ENCODE measurements around the gene C6orf47.

Gene C6orf47

DNA sequence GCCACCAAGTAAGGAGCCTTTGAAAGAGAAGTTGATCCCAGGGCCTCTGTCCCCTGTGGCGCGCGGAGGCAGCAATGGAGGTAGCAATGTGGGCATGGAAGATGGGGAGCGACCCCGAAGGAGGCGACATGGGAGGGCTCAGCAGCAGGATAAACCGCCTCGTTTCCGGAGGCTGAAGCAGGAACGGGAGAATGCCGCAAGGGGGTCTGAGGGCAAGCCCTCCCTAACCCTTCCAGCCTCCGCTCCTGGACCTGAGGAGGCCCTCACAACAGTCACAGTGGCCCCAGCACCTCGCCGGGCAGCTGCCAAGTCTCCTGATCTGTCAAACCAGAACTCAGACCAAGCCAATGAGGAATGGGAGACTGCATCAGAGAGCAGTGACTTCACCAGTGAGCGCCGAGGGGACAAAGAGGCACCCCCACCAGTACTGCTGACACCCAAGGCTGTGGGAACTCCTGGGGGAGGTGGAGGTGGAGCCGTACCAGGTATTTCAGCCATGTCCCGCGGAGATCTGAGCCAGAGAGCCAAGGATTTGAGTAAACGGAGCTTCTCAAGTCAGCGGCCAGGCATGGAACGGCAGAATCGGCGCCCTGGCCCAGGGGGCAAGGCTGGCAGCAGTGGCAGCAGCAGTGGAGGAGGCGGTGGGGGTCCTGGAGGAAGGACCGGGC, 28.2 kb downstream of the C6orf47 start:
- no peak for DNase-seq

DNA sequence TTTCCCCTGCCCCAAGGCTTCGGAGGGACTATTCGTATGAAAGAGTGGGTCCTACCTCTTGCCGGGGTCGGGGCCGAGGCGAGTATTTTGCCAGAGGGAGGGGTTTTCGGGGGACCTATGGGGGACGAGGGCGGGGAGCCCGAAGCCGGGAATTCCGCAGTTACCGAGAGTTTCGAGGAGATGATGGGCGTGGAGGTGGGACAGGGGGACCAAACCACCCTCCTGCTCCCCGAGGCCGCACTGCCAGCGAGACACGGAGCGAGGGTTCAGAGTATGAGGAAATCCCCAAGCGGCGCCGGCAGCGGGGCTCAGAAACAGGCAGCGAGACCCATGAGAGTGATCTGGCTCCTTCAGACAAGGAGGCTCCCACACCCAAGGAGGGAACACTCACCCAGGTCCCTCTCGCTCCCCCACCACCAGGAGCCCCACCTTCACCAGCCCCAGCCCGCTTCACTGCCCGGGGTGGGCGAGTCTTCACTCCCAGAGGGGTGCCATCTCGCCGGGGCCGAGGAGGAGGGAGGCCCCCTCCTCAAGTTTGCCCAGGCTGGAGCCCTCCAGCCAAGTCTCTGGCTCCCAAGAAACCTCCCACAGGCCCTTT, 28.8 kb downstream of the C6orf47 start:
- DNase-seq, result no peak

DNA sequence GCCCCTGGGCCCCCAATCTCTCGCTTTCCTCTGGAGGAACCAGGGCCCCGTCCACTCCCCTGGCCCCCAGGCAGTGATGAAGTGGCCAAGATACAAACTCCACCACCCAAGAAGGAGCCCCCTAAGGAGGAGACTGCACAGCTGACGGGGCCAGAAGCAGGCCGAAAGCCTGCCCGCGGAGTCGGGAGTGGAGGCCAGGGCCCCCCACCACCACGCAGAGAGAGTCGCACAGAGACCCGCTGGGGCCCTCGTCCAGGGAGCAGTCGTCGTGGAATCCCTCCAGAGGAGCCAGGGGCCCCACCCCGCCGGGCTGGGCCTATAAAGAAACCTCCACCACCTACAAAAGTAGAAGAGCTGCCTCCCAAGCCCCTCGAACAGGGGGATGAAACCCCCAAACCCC, 29.4 kb downstream of the C6orf47 start:
- no peak for DNase-seq

DNA sequence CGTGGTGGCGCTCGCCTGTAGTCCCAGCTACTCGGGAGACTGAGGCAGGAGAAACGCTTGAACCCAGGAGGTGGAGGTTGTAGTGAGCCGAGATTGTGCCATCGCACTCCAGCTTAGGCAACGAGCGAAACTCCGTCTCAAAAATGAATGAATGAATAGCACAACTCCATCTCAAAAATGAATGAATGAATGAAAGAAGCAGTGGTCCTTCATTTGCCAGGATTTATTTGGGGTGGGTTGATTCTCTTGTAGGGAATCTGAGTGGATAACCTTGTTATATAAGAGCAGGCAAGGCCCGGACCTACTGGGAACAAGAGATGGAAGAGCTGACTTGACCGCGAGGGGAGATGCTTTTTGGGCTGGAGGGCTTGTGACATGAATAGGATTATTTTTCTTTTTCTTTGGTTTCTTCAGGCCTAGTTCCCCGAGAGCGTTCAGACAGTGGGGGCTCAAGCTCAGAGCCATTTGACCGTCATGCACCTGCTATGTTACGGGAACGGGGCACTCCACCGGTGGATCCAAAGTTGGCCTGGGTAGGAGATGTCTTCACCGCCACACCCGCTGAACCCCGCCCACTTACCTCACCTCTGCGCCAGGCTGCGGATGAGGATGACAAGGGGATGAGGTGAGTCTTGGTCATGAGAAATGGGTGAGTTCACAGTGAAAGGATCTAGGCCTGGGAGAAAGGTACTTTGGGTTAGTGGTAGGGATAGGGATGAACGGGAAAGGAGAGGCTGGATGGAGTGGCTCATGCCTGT, 30.2 kb downstream of the C6orf47 start:
- DNase-seq, result no peak

DNA sequence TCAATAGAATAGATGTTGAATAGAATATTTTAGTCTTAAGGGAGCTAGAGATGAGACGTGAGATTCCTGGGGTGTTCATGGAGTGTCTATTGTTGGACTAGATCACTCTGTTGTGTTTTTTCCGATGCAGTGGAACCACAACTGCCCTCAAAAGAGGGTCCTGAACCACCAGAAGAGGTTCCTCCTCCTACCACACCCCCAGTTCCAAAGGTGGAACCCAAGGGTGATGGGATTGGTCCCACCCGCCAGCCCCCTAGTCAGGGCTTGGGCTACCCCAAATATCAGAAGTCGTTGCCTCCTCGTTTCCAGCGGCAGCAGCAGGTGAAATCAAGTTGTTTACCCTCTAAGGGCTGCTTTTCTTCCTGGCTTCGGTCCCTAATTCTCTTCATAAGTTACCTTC, 31.6 kb downstream of the C6orf47 start:
- DNase-seq, result no peak

DNA sequence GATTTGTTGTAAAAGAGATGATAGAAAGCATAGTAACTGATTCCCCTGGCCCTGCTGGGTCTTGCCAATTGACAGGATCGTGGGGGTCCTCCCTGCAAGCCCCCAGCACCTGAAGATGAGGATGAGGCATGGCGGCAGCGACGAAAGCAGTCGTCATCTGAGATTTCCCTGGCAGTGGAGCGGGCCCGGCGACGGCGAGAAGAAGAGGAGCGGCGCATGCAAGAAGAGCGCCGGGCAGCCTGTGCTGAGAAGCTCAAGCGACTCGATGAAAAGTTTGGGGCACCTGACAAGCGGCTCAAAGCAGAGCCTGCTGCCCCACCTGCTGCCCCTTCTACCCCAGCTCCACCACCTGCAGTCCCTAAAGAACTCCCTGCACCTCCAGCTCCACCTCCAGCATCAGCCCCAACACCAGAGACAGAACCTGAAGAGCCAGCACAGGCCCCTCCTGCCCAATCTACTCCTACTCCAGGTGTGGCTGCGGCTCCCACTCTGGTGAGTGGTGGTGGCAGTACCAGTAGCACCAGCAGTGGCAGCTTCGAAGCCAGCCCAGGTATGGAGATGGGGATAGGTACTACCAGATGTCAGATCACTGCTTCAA, 32.8 kb downstream of the C6orf47 start:
- DNase-seq, result no peak

DNA sequence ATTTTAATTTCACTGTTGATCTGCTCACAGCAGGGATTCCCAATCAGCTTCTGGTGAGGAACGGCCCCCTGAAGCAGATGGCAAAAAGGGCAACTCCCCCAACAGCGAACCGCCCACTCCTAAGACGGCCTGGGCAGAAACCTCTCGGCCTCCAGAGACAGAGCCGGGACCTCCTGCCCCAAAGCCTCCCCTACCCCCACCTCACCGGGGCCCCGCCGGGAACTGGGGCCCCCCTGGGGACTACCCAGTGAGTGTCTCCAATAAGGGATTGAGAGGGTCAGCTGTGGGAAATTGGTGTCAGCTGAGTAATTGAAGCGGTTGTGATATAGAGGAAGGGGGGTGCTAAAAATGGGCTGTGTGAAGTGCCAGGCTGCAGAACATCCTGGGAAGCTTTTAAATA, 33.6 kb downstream of the C6orf47 start:
- DNase-seq, result no peak

DNA sequence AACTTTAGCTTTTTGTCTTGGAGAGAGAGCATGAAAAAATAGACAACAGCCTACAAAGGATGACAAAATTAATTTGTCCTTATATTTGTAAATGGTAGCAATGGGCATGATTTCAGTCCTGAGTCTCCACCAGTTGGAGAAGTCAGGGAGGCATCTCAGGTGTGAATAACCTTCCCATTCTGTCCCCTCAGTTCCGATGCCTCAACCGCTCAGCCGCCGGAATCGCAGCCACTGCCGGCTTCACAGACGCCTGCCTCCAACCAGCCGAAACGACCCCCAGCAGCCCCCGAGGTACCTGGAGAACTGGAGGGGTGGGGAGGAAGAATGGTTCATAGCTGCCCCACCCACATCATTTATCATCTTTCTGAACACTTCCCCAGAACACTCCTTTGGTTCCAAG, 36.5 kb downstream of the C6orf47 start:
- no peak for DNase-seq

DNA sequence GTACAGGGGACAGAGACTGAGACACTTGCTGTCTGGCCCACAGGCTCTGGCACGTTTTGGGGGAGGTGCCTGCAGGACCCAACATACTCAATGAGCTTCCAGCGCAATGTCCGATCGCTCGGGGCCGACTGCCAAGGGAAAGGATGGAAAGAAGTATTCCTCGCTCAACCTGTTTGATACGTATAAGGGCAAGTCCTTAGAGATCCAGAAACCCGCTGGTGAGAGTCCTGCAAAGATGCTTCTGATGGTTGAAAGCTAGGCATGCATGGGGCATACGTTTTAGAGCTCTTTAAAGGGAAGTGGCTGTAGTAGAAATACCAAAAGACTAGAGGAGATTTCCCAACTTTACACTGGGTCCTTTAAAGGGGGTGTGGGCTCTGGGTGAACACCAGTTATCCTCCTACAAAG, 37.9 kb downstream of the C6orf47 start:
- DNase-seq, result no peak

DNA sequence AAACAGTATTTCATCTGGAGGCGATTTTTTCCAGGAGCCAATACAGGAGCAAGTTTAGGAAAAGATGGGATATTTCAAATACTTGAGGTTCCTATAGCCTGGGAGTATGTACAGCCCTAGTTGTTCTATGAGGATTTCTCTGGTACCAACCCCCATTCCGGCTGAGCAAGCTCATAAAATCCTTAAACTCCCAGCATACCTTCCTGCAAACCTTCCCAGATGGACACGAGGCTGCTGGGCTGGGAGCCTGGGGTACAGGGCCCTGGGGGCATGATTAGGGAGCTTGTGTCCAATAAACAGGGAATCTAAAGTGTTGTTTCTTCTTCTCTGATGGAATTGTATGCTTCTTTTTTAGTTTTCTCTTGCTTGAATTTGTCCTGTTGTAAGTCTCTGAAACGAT, 38.6 kb downstream of the C6orf47 start:
- no peak for DNase-seq

DNA sequence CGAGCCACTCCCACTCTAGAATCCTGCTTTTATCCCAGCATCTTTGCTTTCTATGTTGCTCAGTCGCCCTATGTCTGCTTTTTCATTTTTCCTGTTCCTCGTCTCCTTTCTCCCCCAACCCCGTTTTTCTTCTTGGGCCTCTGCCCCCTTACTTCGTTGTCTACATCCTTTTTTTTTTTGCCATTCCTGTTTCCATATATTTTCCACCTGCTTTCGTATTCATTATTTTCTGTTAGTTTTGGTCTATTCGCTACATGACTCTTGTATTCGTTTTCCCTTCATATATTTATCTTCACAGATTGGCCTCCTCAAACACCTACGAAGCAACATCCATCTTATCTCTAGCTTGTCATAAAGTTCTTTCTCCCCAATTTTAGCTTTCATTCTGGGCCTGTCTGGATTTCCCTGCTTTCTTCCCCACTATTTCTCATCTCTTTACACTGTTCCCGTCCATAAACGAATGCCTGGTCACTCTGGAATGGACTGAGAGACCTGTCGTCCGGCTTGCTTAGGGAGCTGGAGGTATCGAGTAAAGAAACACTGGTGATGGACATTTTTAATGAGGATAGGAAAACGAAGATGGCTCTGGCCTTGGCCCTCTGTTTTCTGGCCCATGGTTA, 39.1 kb downstream of the C6orf47 start:
- DNase-seq, result no peak

DNA sequence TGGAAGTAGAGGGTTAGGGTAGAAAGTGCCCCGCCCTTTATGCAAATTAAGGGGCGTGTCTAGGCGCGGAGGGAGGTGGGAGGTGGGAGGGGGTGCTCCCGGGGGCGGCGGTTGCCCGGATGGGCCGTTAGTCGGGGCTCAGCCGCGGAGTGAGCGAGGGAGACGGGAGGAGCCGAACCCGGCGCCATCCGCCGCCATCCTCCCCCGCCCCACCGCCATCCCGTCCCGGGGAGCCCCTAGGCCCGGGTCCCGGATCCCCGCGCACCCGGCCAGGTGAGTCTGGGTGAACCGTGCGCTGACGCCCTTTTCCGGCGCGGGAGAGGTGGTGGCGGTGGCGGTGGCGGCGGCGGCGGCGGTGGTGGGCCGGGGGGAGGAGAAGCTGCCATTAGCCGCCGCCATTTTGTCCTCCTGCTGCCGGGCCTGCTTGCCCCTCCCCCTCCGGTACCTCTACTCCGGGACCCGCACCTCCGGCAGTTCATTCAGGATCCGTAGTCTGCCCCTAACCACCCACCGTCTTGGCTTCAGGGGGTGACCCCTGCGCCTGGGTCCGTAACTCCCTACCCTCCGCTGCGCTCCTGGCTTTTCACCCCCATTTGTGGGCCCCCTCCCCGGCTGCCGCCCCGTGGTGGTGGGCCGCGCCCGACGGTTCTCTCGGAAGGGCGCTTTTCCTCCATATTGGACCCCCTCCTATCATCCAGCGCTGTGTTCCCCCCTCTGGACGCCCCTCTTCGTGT, 39.8 kb downstream of the C6orf47 start, which contains the start of gene PRRC2A:
TSS of gene PRRC2A (plus strand) at position 130 of the 734 bp plus-strand sequence. CDS start 2,075 bp downstream, outside the sequence.
- DNase-seq, result peak; percentile 78

DNA sequence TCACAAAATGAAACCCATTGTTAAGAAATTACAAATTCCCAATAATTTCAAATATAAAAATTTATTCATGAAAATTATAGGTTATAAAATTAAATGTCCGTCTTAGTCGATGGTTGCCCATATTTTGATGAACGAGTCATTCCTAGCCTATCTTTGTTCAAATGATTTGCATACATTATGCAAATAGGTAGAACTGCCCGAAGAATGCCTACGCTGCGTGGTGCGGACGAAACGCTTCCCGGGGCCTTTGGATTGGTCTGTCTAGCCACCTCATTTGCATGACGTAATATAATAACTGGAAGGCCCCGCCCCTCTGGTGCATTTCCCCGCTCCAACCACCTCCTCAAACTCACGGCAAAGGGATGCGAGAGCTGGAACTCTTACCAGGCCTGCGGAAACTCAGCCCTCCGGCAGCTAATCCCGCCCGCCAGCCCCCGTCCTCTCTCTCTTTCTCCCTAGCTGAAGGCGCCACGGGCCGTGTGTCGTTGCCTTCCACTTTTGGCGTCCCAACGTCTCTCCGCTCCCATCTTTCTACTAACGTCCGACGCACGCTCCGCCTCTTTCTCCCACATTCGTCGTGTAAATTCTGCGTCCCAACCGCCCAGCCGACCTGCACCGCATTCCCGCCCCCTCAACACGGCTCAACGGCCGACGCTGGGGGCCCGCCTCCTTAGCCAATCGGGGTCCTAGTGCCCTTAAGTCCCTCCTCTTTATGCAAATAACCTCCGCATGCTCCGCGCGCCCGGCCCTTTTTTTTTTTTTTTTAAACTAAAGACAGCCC, 40.6 kb downstream of the C6orf47 start:
- peak; percentile 99 for DNase-seq

DNA sequence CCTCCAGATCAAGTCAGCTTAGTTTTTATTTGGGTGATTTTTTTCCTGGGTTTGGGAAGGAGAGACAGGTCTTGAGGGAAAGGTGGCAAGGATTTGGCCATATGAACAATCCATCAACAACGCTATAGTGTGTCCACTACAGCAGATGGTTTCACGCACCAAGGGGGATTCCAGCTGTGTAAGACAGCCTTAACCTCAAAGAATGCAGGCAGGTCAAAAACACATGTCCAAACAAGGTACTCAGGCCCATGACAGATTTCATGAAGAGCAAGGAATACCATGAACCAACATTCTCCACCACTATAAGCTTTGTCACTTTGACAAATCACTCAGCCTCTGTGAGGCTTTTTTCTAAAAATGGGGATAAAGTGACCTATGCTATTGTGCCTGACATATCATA, 43.6 kb downstream of the C6orf47 start:
- DNase-seq, result no peak

DNA sequence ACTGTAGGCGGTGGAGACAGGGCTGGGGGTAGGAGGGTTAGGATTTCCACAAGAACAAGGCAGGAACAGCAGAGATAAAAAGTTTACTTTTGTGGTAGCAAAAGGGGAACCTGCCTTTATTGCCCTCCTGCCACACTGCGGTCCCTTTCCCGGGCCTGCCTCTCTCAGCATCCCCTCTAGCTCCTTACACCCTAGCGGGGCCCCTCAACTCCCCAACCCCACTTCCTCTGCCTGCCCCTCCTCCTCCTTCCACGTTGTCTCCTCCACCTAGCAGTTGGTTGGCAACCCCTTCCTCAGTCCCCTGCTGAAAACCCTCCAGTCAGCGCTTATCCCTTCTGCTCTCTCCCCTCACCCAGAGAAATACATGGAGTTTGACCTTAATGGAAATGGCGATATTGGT, 44.8 kb downstream of the C6orf47 start:
- DNase-seq, result no peak

DNA sequence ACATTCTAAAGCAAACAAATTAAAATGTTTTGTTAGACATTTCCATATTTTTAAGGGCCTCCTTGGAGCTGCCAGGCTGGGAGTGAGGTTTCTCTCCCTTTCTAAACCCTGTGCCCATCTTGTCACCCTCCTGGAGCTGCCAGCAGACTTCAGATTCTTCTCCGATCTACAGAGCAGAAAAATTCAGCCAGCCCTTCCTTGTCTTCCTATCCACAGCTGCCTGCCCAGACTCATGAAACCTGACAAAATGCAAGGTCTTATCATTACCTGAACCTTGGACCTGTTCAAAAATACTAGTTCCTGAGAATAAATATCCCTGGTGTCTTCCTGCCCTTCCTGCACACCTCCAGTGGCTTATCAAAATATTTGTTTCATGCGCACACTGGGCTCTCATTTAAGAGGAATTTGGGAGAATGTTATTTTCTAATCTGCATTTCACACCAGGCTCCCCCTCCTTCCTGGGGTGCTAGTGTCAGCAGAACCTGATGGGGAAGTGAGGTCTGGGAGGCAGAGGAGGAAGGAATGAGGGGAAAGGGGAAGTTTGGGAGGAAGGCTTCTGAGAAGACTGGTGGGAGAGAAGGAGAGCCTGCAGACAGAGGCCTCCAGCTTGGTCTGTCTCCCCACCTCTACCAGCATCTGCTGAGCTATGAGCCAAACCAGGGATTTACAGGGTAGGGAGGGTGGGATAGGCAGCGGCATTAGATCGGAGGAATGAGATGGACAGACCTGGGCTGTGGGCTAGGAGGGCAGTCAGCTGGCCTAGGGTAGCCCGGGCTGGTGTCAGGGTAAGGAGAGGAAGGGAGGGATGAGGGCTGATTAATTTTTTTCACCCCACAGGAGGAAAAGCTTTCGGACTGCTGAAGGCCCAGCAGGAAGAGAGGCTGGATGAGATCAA, 45.6 kb downstream of the C6orf47 start, which contains the start of gene AIF1:
TSS of gene AIF1 (plus strand) at position 551 of the 895 bp plus-strand sequence. CDS start at position 647, 96 bp downstream.
- DNase-seq, result no peak

DNA sequence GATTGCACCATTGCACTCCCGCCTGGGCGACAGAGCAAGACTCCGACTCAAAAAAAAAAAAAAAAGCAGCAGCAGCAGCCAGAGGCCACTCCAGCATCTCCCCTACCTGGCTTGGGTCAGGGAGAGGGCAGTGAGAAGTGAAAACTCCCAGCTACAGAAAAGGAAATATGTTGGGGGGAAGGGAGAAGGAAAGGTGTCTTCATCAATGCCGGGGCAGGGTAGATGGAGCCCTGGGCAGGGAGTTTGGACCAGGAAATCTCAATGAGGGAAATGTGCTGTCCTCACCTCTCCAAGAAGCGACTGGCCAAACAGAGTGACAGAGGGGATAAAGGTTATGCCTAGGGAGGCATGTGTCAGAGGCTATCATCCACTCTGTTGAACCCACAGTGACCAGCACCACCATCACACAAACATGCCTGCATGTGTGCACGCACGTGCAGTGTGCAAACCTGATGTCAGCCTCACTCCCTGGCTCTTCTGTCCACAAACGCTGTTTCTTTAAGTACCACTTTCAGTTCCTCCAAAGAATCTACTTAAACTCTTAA, 46.4 kb downstream of the C6orf47 start:
- no peak for DNase-seq

DNA sequence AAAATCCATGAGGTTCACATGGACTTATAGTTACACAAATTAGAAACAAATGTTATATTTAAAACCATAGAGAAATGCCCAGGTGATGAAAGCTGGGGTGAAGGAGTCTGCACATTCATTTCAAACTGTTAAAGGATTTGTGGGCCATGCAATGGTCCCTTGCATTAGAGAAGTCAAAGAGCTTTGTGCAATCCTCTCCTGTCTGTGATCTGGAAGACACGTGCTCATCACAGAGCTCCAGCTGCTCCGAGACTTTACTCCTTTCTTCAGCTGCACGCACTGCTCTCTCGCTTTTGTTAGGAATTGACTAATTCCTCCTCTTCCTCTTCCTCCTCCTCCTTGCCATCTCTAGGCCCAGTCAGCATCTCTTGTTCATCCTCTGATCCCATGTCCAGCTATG, 49.6 kb downstream of the C6orf47 start:
- DNase-seq, result no peak

DNA sequence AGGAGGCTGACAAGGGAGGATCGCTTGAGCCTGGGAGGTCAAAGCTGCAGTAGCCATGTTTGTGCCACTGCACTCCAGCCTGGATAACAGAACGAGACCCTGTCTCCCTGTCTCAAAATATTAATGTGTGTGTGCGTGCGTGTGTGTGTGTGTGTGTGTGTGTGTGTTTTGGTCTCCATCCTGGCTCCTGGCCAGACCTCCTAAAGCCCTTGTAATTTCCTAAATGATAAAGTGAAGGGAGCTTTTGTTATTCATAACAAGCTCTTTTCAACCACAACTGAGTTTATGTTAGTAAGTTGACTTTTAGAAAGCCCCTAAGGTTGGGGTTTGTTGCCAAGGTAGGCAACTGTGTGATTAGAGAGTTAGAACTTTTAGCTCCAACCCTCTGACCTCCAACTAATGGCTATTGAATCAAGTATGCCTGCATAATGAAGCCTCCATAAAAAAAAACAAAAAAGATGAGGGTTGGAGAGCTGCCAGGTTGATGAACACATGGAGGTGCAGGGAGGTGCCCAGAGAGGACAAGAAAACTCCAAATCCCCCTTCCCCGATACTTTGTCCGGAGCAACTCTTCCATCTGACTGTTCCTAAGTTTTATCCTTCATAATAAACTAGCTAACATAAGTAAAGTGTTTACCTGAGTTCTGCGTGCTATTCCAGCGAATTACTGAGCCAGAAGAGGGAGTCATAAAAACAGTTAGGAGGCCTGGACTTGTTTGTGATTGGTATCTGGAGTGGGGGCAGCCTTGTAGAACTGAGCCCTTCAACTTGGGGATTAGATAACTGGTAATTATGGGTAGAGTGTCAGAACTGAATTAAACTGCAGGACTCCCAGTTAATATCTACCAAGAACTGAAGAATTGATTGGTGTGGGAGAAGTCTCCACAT, 50.8 kb downstream of the C6orf47 start:
- DNase-seq, result peak; percentile 63
